AG09309 (cell line): Measurements from ENCODE around the gene TIAM1.

Source experiments
- DNase-seq: peaks from one replicate; pipeline ENCODE4 v3.0.0-alpha.2; 2010; ENCODE audit warnings: low read depth
- H3K4me3 ChIP-seq: 2 replicates; pipeline ENCODE4 v1.5.1; 2011; ENCODE audit warnings: mild to moderate bottlenecking, low read depth, low read length, moderate library complexity; ENCODE audit not compliant: control insufficient read depth
- CTCF ChIP-seq: IDR thresholded peaks from 2 replicates; pipeline ENCODE4 v1.5.1; 2011; ENCODE audit warnings: mild to moderate bottlenecking, low read depth, low read length, inconsistent platforms; ENCODE audit not compliant: insufficient read depth, control insufficient read depth; ENCODE audit errors: missing control alignments

TIAM1 gene

GRCh38 chr21:31356440-31356839 is 12.4 kb upstream of the TIAM1 start:
- TF ChIP-seq CTCF = no peak
- H3K4me3 ChIP-seq = no peak overlapping the region
- no peak for DNase-seq

DNA sequence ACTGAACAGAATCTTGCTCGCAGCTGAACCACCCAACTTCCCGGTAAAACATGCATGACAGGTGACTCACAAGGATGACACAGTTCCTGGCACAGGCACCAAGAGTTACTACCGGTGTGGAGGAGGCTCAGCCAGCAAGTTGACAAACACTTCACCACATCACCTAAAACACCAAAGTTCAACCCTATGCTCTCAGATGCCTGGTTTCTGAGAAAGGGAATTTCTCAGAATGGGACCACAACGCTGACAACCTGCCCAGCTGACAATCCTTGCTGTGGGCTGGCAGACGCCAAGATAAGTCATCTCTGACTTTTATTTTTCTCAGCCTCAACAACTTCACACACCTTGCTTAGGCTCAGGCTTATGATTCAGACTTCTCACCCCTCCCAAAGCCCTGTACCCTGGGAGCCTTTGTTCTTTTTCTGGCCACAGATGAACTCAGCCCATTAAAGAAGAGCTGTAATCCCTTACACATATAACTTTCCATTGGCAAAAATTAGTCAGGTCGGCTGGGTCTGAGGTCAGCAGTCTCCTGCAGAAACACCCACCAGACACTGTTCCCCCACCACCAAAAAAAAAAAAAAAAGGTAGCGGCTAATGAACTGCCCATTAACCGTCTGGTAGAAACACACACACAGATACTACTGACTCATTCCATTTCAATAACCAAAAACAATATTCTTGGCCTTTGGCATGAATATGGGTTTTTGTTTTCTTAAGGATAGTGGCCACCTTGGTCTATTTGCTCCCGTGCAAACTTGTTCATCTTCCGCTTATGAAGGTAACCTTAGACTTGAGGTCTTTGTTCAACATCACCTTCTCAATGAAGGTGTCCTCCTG is 10.8 kb upstream of the TIAM1 start:
- DNase-seq = peak; percentile 41
- no peak for TF ChIP-seq CTCF

DNA sequence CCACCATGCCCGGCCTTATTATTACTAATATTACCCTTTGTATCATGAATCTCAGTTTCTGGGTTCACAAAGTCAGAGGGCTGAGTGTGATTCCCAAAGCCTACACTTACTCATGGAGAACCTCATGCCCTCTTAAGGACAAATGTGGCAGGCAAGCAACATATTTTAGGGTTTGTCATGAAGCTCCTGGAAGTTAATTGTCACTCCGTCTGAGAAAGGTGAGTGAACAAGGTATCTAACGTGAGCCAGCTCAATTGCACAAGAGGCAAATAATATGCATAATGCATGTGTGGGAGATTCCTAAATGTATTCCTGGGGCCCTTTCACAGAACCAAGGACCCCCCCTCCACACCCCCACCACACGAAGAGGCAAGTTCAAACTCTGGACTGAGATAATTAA is 10.1 kb upstream of the TIAM1 start:
- no peak overlapping the region for H3K4me3 ChIP-seq
- no peak for TF ChIP-seq CTCF
- DNase-seq = no peak

More for the DNA sequence above, 10.8 kb upstream of the TIAM1 start:
- H3K4me3 ChIP-seq = no peak overlapping the region

GRCh38 chr21:31352836-31353235 is 8.8 kb upstream of the TIAM1 start:
- TF ChIP-seq CTCF = no peak
- DNase-seq = no peak
- no peak overlapping the region for H3K4me3 ChIP-seq

DNA sequence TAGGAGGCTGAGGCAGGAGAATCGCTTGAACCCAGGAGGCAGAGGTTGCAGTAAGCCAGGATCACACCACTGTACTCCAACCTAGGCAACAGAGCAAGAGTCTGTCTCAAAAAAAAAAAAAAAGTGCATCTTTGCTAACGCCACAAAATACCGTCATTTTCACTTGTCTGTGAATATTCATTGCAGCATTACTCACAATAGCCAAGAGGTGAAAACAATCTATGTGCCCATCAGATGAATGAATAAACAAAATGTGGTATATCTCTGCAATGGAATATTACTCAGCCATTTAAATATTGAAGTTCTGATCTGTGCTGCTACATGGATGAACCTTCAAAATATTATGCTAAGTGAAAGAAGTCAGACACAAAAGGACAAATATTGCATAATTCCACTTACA is 7.9 kb upstream of the TIAM1 start:
- no peak for TF ChIP-seq CTCF
- no peak for DNase-seq
- H3K4me3 ChIP-seq = no peak overlapping the region

GRCh38 chr21:31351438-31351837 is 7.4 kb upstream of the TIAM1 start:
- TF ChIP-seq CTCF = no peak
- H3K4me3 ChIP-seq = no peak overlapping the region
- no peak for DNase-seq
